ENCODE measurements around the gene PHACTR1.

PHACTR1 gene

GRCh38 chr6:13071550-13072345 is 355.2 kb downstream of the PHACTR1 start:
- no peak for DNase-seq (ENCODE audit: low read depth in 2 of 2)

GRCh38 chr6:13072686-13073347 is 356.2 kb downstream of the PHACTR1 start:
- no peak for DNase-seq (ENCODE audit: low read depth in 2 of 2)

GRCh38 chr6:13074415-13075140 is 358.0 kb downstream of the PHACTR1 start:
- DNase-seq (ENCODE audit: low read depth in 2 of 2) = no peak

- DNase-seq (ENCODE audit: low read depth in 2 of 2) = no peak
Observed at GRCh38 chr6:13075141-13075845, 358.7 kb downstream of the PHACTR1 start.

GRCh38 chr6:13076575-13076974 is 360.0 kb downstream of the PHACTR1 start:
- no peak for DNase-seq (ENCODE audit: low read depth in 2 of 2)

GRCh38 chr6:13077117-13077516 is 360.6 kb downstream of the PHACTR1 start:
- no peak for DNase-seq (ENCODE audit: low read depth in 2 of 2)

- DNase-seq (ENCODE audit: low read depth in 2 of 2) = no peak
Observed at GRCh38 chr6:13079096-13079723, 362.6 kb downstream of the PHACTR1 start.

- no peak for DNase-seq (ENCODE audit: low read depth in 2 of 2)
Observed at GRCh38 chr6:13080462-13081188, 364.1 kb downstream of the PHACTR1 start.

GRCh38 chr6:13081189-13081563 is 364.6 kb downstream of the PHACTR1 start:
- no peak for DNase-seq (ENCODE audit: low read depth in 2 of 2)

- DNase-seq (ENCODE audit: low read depth in 2 of 2) = no peak
Observed at GRCh38 chr6:13089296-13089994, 372.9 kb downstream of the PHACTR1 start.

- no peak for DNase-seq (ENCODE audit: low read depth in 2 of 2)
Observed at GRCh38 chr6:13091192-13091591, 374.6 kb downstream of the PHACTR1 start.

GRCh38 chr6:13094781-13095425 is 378.3 kb downstream of the PHACTR1 start:
- no peak for DNase-seq (ENCODE audit: low read depth in 2 of 2)

GRCh38 chr6:13096084-13096483 is 379.5 kb downstream of the PHACTR1 start:
- no peak for DNase-seq (ENCODE audit: low read depth in 2 of 2)

GRCh38 chr6:13097454-13097853 is 380.9 kb downstream of the PHACTR1 start:
- DNase-seq (ENCODE audit: low read depth in 2 of 2) = no peak

- no peak for DNase-seq (ENCODE audit: low read depth in 2 of 2)
Observed at GRCh38 chr6:13098006-13098405, 381.4 kb downstream of the PHACTR1 start.

- no peak for DNase-seq (ENCODE audit: low read depth in 2 of 2)
Observed at GRCh38 chr6:13098793-13099570, 382.4 kb downstream of the PHACTR1 start.

- no peak for DNase-seq (ENCODE audit: low read depth in 2 of 2)
Observed at GRCh38 chr6:13099771-13100170, 383.2 kb downstream of the PHACTR1 start.

- no peak for DNase-seq (ENCODE audit: low read depth in 2 of 2)
Observed at GRCh38 chr6:13101409-13101808, 384.8 kb downstream of the PHACTR1 start.

GRCh38 chr6:13101985-13102384 is 385.4 kb downstream of the PHACTR1 start:
- no peak for DNase-seq (ENCODE audit: low read depth in 2 of 2)
